Measurements from ENCODE around the gene BUB1.

Gene BUB1

DNA sequence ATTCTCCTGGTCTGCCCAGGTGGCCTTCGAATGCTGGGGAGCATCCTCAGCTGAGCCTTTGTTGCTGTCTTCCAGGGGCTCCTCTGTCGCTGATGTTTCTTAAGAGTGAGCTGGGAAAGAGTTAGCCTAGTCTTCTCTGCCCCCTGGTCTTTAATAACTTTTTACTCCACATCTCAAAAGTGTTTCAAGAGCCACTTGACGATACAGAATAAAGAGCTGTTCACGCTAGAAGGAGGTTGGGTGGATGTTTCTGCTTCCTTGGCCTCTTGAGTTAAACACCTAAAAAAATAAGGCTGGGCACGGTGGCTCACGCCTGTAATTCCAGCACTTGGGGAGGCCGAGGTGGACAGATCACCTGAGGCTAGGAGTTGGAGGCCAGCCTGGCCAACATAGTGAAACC, 2.8 kb upstream of the BUB1 start:
- no peak for DNase-seq
- TF ChIP-seq, protein P1, sequence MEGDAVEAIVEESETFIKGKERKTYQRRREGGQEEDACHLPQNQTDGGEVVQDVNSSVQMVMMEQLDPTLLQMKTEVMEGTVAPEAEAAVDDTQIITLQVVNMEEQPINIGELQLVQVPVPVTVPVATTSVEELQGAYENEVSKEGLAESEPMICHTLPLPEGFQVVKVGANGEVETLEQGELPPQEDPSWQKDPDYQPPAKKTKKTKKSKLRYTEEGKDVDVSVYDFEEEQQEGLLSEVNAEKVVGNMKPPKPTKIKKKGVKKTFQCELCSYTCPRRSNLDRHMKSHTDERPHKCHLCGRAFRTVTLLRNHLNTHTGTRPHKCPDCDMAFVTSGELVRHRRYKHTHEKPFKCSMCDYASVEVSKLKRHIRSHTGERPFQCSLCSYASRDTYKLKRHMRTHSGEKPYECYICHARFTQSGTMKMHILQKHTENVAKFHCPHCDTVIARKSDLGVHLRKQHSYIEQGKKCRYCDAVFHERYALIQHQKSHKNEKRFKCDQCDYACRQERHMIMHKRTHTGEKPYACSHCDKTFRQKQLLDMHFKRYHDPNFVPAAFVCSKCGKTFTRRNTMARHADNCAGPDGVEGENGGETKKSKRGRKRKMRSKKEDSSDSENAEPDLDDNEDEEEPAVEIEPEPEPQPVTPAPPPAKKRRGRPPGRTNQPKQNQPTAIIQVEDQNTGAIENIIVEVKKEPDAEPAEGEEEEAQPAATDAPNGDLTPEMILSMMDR (IDR thresholded peaks at IDR 0.05), result no peak
- Mint-ChIP-seq H3K4me1 (peaks cover 37% of the 10 kb centered on the region), H3K4me3 (no peak overlapping the region), H3K9me3 (peaks cover 4% of the 10 kb centered on the region), H3K36me3 (ENCODE audit: low read depth) (no peaks in the 10 kb centered on the region), H3K27ac (no peak overlapping the region), H3K27me3 (ENCODE audit: low read depth, poor library complexity) (peaks cover 11% of the 10 kb centered on the region)

DNA sequence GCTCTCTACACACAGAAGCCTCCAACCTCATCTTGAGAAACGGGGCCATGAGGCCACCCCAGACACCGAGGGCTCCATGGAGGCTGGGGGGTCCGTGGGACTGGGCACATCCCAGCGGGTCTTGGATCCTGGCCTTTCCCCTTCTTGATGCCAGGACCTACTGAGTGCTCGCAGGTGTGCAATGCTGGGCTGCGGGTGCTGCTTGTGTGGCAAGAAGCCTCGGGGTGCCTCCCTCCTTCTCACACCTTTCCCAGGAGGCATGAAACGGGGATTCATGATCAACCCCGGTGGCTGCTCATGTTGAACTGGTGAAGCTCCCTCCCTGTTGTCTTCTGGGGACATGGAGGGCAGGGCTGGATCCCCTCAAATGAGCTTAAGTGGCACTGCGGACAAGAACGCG, 2.0 kb upstream of the BUB1 start:
- Mint-ChIP-seq H3K27ac (peak overlapping the region; percentile 85), H3K27me3 (ENCODE audit: low read depth, poor library complexity) (peaks cover 8% of the 10 kb centered on the region), H3K4me1 (peaks cover 45% of the 10 kb centered on the region), H3K9me3 (no peaks in the 10 kb centered on the region), H3K4me3 (peak overlapping the region; percentile 98), H3K36me3 (ENCODE audit: low read depth) (no peaks in the 10 kb centered on the region)
- TF ChIP-seq, protein P1 (IDR thresholded peaks at IDR 0.05), result no peak
- DNase-seq, result no peak

DNA sequence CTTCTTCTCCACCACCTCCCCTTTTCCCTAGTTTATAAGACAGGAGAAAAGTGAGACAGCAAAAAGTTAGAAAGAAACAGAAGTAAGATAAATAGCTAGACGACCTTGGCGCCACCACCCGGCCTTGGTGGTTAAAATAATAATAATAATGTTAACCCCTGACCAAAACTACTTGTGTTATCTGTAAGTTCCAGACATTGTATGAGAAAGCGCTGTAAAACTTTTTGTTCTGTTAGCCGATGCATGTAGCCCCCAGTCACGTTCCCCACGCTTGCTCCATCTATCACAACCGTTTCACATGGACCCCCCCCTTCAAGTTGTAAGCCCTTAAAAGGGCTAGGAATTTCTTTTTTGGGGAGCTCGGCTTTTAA, 1.5 kb upstream of the BUB1 start:
- H3K4me3 Mint-ChIP-seq, result peak overlapping the region; percentile 98
- TF ChIP-seq, protein P1 (IDR thresholded peaks at IDR 0.05), result no peak
- no peak for DNase-seq
- peaks cover 48% of the 10 kb centered on the region for H3K4me1 Mint-ChIP-seq
- peaks cover 8% of the 10 kb centered on the region for H3K27me3 Mint-ChIP-seq (ENCODE audit: low read depth, poor library complexity)
- H3K36me3 Mint-ChIP-seq (ENCODE audit: low read depth), result no peaks in the 10 kb centered on the region
- H3K9me3 Mint-ChIP-seq, result no peaks in the 10 kb centered on the region
- peak overlapping the region; percentile 85 for H3K27ac Mint-ChIP-seq

DNA sequence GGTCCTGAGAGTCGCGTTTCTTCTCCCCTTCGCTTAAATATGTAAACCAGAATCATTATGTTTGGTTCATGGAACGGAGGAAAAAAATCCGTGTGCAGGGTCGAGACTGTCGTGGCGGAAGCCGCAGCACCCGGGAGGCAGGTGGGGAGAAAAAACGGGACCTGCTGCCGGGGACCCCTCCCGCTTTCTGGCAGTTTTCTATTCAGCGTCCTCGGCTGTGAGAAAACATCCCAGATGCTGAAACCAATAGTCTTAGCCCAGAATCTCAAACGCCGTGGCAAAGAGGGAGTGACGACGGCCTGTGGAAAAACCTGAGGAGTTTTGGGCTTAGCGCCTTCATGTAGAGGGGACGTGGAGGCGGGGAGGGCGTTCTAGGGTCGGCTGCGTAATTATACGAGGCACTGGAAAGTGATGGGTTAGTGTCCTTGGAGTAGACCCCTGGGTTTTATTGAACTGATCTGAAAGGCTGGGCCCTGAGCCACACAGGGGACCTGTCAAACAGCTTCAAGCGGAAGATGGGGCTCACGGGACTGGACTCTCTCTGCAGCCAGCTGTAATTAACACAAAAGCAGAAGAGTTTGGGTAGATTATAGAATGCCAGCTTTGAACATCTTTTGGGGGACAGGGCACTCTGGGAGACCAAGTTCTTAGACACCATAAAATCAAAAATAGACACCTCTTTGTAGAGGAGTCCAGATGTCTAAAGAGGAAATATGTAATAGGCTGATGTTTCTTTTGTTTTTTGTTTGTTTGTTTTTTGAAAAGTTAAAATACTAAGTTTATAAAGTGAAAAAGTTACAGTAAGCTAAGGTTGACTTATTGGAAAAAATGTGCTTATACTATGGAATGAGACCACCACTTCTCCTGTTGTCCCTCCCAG, 834 bp upstream of the BUB1 start:
- Mint-ChIP-seq H3K27me3 (ENCODE audit: low read depth, poor library complexity) (peaks cover 8% of the 10 kb centered on the region), H3K4me3 (peak overlapping the region; percentile 98), H3K36me3 (ENCODE audit: low read depth) (no peaks in the 10 kb centered on the region), H3K4me1 (peaks cover 48% of the 10 kb centered on the region), H3K27ac (peak overlapping the region; percentile 96), H3K9me3 (no peaks in the 10 kb centered on the region)
- peak; percentile 34 for DNase-seq
- TF ChIP-seq, protein P1 (IDR thresholded peaks at IDR 0.05), result no peak

DNA sequence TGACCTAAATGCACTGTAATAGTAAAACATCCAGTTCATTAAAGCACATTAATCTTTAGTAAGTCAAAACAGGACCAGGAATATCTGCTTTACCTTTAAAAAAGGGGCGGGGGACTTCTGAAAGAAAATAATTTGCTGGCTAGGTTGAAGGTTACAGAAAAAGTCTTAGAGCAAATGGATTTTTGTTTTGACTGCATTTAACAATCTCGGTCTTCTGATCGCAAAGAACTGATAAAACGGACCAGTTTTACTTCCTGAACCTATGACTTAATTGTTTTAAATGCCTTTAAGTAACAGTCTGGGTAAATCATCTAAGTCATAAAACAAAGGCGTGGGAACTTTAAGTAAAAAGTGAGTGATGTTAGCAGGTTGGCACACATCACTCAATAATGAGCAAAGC, 783 bp downstream of the BUB1 start:
- Mint-ChIP-seq H3K4me1 (peaks cover 48% of the 10 kb centered on the region), H3K27ac (peak overlapping the region; percentile 83), H3K4me3 (peak overlapping the region; percentile 98), H3K27me3 (ENCODE audit: low read depth, poor library complexity) (peaks cover 5% of the 10 kb centered on the region), H3K36me3 (ENCODE audit: low read depth) (peaks cover 13% of the 10 kb centered on the region), H3K9me3 (no peaks in the 10 kb centered on the region)
- DNase-seq, result no peak
- TF ChIP-seq, protein P1 (IDR thresholded peaks at IDR 0.05), result no peak

DNA sequence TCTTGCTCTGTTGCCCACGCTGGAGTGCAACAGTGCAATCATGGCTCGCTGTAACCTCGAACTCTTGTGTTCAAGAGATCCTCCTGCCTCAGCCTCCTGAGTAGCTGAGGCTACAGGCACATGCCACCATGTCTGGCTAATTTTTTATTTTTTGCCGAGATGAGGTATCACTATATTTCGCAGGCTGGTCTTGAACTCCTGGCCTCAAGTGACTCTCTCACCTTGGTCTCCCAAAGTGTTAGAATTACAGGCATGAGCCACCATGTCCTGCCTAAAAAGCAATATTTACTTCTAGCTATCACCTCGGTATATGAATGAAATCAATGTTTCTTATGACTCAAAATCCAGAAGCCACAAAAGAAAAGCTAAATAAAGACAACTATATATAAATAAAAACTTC, 2.2 kb downstream of the BUB1 start:
- Mint-ChIP-seq H3K27me3 (ENCODE audit: low read depth, poor library complexity) (peaks cover 4% of the 10 kb centered on the region), H3K9me3 (no peaks in the 10 kb centered on the region), H3K27ac (no peak overlapping the region), H3K4me1 (peaks cover 48% of the 10 kb centered on the region), H3K4me3 (peak overlapping the region; percentile 98), H3K36me3 (ENCODE audit: low read depth) (peaks cover 21% of the 10 kb centered on the region)
- TF ChIP-seq, protein P1 (IDR thresholded peaks at IDR 0.05), result no peak
- no peak for DNase-seq
